Psoas muscle (tissue), 8 donors: ENCODE measurements around the gene SLC5A1. TPM values are rescaled to one million over a fixed set of nuclear protein-coding genes. Genes with fewer than 3 reads are reported as not detected.
"Not testable (repeated sequence)": the region's sequence is repeated elsewhere in the genome, so short reads cannot be mapped to it uniquely, and the experiment has no call there.

Experiments used
- ATAC-seq, 4 donors: fragments of 200-7000 bp; cut with Tn5 transposase; one replicate each; pipeline ENCODE4 v1.9.1; 2020; ENCODE audit warnings: moderate library complexity in 3 of 4, mild to moderate bottlenecking in 2 of 4
- DNase-seq, 2 donors: peaks; one replicate each; pipeline ENCODE4 v3.0.0-alpha.2; 2020
- H3K27ac ChIP-seq: fragments of 200-600 bp; one replicate; pipeline ENCODE4 v1.8.0; 2022
- H3K27me3 ChIP-seq, 3 donors: fragments of 200-600 bp in 1 of 3; one replicate each; pipeline versions ENCODE4 v1.6.1 to v1.8.0; 2013 to 2022; ENCODE audit warnings: low read length in 2 of 3, mild to moderate bottlenecking in 2 of 3, moderate library complexity in 1 of 3; ENCODE audit not compliant: insufficient read depth in 3 of 3
- H3K36me3 ChIP-seq, 2 donors: fragments of 200-600 bp in 1 of 2; one replicate each; pipeline versions ENCODE4 v1.6.1 to v1.8.0; 2013 to 2022; ENCODE audit warnings: low read depth in 1 of 2, mild to moderate bottlenecking in 1 of 2, moderate library complexity in 1 of 2; ENCODE audit not compliant: insufficient read depth in 1 of 2
- H3K4me1 ChIP-seq: fragments of 200-600 bp; one replicate; pipeline ENCODE4 v1.8.0; 2022
- H3K4me3 ChIP-seq: fragments of 200-600 bp; one replicate; pipeline ENCODE4 v1.8.0; 2022; ENCODE audit warnings: mild to moderate bottlenecking
- H3K9me3 ChIP-seq: fragments of 200-600 bp; one replicate; pipeline ENCODE4 v1.8.0; 2022
- WGBS, 3 donors: extraction: QIAGEN DNeasy Blood & Tissue Kit; methylation state at CpG; one replicate each; pipeline versions ENCODE4 v1.1.6 to v1.1.7; 2013; 5-methylcytosine and 5-hydroxymethylcytosine counted together
- intact Hi-C, 2 donors: fragments of 100-400 bp; cut with DNase I; formaldehyde crosslinking; loops; one replicate each; pipeline versions ENCODE4 v1.11.0 to v1.14.2; 2022
- polyA plus RNA-seq, 3 donors: library from polyadenylated mRNA; stranded (reverse); fragments of 200-250 nt; gene quantifications; one replicate each; pipeline ENCODE4 v1.2.3, GENCODE V29; 2013
- total RNA-seq, 4 donors: library from RNA; stranded (reverse); fragmentation: NEBNext Ultra II Directional in 2 of 4; extraction: Animal tissue kit (Norgen Biotek cat#: 25700) in 2 of 4; gene quantifications; one replicate each; pipeline versions ENCODE4 v1.2.1 to v1.2.4, GENCODE V29; 2021 to 2023
- TF ChIP-seq, protein P1 (sequence below): fragments of 200-600 bp; IDR thresholded peaks from one replicate; pipeline ENCODE4 v1.8.0; 2022; ENCODE audit warnings: antibody characterized with exemption
- donor health status: healthy with polysubstance abuse.
- donor health status: DM: no; HTN: no; CAD: no; lungs with moderate emphysema.
- donor health status: Bipolar disorder and iron deficiency.
- donor health status: healthy.
- donor health status: DM: yes; HTN: yes; CAD: no.
- donor health status: DM: no; HTN: no; CAD: no.
- donor health status: DM: no; HTN: no; CAD: no.
- donor health status: DM: yes; HTN: yes; CAD: no.

The SLC5A1 gene
- total and polyA plus RNA-seq, 7 donors: 0.06 to 2.0 (median 0.26) TPM

DNA sequence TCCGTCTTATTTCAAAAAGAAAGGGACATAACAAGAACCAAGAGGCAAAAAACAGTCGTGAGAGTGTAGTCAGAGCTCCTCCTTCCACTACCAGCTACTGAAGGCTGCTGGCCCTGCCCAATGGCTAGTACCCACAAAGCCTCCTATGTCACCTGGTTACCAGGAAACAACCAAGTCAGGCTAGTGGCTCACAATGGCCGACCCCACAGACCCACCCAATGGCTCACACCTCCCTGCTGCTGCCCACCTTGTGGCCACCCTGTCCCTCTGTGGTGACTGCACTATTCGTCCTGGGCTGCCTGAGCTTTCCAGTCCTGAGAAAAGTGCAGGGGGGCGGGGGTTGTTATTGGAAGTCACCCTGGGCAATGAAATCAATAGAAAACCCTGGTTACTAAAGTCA, 114.6 kb downstream of the SLC5A1 start:
- H3K36me3 ChIP-seq, H3K27ac ChIP-seq, DNase-seq, H3K4me1 ChIP-seq, H3K4me3 ChIP-seq, ATAC-seq, H3K9me3 ChIP-seq, intact Hi-C loops: not testable (repeated sequence)
- H3K27me3 ChIP-seq: peaks cover 0 to 11% (median 5%) of the 10 kb centered on the region in 3 donors
- WGBS, 3 donors: 61 to 83% (median 78%) methylated on average over 5 of the region's 5 CpGs

DNA sequence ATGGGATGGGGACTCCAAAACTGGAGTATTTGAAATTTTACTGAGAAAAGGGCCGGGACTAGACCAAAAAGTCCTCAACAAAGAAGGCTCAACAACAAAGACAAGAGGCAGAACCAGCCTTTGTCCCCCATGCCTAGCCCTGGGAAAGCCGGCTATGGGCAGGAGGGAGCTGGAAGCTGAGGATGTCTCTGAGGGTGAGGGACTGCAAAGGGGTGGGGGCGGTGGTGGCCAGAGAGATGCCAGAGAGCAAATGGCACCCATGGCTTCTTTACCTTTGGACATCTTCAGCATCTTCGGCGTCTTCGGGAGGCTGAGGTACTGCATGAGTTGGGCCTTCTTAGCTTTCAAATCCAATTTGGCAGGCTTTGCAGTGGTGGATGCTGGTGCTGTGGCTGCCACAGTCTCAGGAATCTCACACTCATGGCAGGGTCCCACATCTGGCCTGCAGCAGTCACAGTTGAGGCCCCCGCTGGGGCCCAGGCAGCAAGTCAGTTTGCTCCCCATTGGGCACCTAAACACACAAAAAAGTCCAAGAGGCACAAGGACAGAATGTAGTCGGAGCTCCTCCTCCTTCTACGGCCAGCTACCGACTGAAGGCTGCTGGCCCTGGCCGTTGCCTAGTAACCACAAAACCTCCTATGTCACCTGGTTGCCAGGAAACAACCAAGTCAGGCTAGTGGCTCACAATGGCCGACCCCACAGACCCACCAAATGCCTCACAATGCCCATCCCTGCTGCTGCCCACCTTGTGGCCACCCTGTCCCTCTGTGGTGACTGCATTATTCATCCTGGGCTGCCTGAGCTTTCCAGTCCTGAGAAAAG, 115.9 kb downstream of the SLC5A1 start, which contains the start of gene C22orf42:
TSS of gene C22orf42 (minus strand) at position 592 of the 822 bp plus-strand sequence. CDS start at position 504, 88 bp downstream.
- H3K4me1 ChIP-seq: no peaks in the 10 kb centered on the region
- DNase-seq (no peak), ATAC-seq (no peak)
- peaks cover 0 to 14% (median 5%) of the 10 kb centered on the region in 3 donors for H3K27me3 ChIP-seq
- no peaks in the 10 kb centered on the region for H3K9me3 ChIP-seq
- intact Hi-C loops: no loop called here
- no peak within 1 kb of the TSS for H3K4me3 ChIP-seq
- 69 to 76% (median 72%) methylated on average over 12 of the region's 12 CpGs for WGBS, 3 donors
- H3K36me3 ChIP-seq: no peaks in the 10 kb centered on the region
- H3K27ac ChIP-seq: no peak within 1 kb of the TSS
- TF ChIP-seq, protein P1, sequence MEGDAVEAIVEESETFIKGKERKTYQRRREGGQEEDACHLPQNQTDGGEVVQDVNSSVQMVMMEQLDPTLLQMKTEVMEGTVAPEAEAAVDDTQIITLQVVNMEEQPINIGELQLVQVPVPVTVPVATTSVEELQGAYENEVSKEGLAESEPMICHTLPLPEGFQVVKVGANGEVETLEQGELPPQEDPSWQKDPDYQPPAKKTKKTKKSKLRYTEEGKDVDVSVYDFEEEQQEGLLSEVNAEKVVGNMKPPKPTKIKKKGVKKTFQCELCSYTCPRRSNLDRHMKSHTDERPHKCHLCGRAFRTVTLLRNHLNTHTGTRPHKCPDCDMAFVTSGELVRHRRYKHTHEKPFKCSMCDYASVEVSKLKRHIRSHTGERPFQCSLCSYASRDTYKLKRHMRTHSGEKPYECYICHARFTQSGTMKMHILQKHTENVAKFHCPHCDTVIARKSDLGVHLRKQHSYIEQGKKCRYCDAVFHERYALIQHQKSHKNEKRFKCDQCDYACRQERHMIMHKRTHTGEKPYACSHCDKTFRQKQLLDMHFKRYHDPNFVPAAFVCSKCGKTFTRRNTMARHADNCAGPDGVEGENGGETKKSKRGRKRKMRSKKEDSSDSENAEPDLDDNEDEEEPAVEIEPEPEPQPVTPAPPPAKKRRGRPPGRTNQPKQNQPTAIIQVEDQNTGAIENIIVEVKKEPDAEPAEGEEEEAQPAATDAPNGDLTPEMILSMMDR: no peak

- H3K27ac ChIP-seq, intact Hi-C loops, H3K9me3 ChIP-seq, H3K4me1 ChIP-seq, DNase-seq, H3K36me3 ChIP-seq, ATAC-seq, H3K4me3 ChIP-seq: not testable (repeated sequence)
- WGBS, 3 donors: 59 to 71% (median 70%) methylated on average over 5 of the region's 5 CpGs
- H3K27me3 ChIP-seq: peaks cover 0 to 16% (median 7%) of the 10 kb centered on the region in 3 donors
Measured at GRCh38 chr22:32160411-32160810, 117.3 kb downstream of the SLC5A1 start.

Other genes starting within 250 kb of the SLC5A1 start
- 100 to 1,000 TPM in 1 of 4 donors, 10 to 100 TPM in 3; 47.8 to 116 (median 53.0) TPM for gene YWHAH, start 98.7 kb upstream of the SLC5A1 start, total RNA-seq
- 100 to 1,000 TPM in 1 of 3 donors, 10 to 100 TPM in 2; 48.4 to 133 (median 71.9) TPM for gene YWHAH, start 98.7 kb upstream of the SLC5A1 start, polyA plus RNA-seq
- gene C22orf42, start 116.0 kb downstream of the SLC5A1 start, total RNA-seq: not detected
- not detected for gene C22orf42, start 116.0 kb downstream of the SLC5A1 start, polyA plus RNA-seq
- not detected for gene RFPL2, start 161.8 kb downstream of the SLC5A1 start, total RNA-seq
- gene RFPL2, start 161.8 kb downstream of the SLC5A1 start, polyA plus RNA-seq: not detected
- gene SLC5A4, start 212.1 kb downstream of the SLC5A1 start, total RNA-seq: under 1 TPM in 1 of 4 donors, not detected in 3; 0.45 TPM
- gene SLC5A4, start 212.1 kb downstream of the SLC5A1 start, polyA plus RNA-seq: under 1 TPM in 2 of 3 donors, not detected in 1; 0.03 to 0.19 TPM